Stomach (tissue), 9 donors: ENCODE measurements around the gene GPR176. TPM values are rescaled to one million over a fixed set of nuclear protein-coding genes. Genes with fewer than 3 reads are reported as not detected.

Experiments
- DNase-seq, 2 donors: peaks; one replicate each; pipeline versions ENCODE4 v3.0.0 to v3.0.0-alpha.2; 2013 to 2019
- H3K27ac ChIP-seq, 5 donors: fragments of 200-600 bp in 4 of 5; sonication (generic) in 4 of 5; one replicate each; pipeline ENCODE4 v1.5.1; 2013 to 2019; ENCODE audit warnings: mild to moderate bottlenecking in 1 of 5, moderate library complexity in 1 of 5
- H3K27me3 ChIP-seq, 3 donors: fragments of 200-600 bp; sonication (generic); one replicate each; pipeline ENCODE4 v1.5.1; 2017 to 2019; ENCODE audit warnings: mixed run types in 1 of 3
- H3K36me3 ChIP-seq, 4 donors: fragments of 200-600 bp; sonication (generic); 1 replicate in 3 of 4; 2 replicates in 1 of 4; pipeline ENCODE4 v1.5.1; 2016 to 2019
- H3K4me1 ChIP-seq, 4 donors: fragments of 200-600 bp; sonication (generic); one replicate each; pipeline ENCODE4 v1.5.1; 2016 to 2019
- H3K4me3 ChIP-seq, 4 donors: fragments of 200-600 bp; sonication (generic) in 3 of 4; one replicate each; pipeline ENCODE4 v1.5.1; 2016 to 2019; ENCODE audit warnings: mild to moderate bottlenecking in 1 of 4
- H3K9me3 ChIP-seq, 4 donors: fragments of 200-600 bp; sonication (generic); one replicate each; pipeline ENCODE4 v1.5.1; 2016 to 2019
- EP300 ChIP-seq: sonication (generic); formaldehyde crosslinking; IDR thresholded peaks from one replicate; pipeline ENCODE4 v1.6.1; 2017; ENCODE audit warnings: antibody characterized with exemption
- POLR2A ChIP-seq, 4 donors: fragments of 450-650 bp; IDR thresholded peaks; one replicate each; pipeline ENCODE4 v1.6.1; 2016; ENCODE audit warnings: antibody characterized with exemption in 4 of 4, control low read depth in 2 of 4, mild to moderate bottlenecking in 1 of 4, moderate library complexity in 1 of 4
- POLR2AphosphoS5 ChIP-seq, 3 donors: sonication (generic); formaldehyde crosslinking; IDR thresholded peaks; one replicate each; pipeline ENCODE4 v1.6.1; 2016; ENCODE audit warnings: antibody characterized with exemption in 3 of 3
- WGBS, 5 donors: extraction: QIAGEN DNeasy Blood & Tissue Kit in 3 of 5; methylation state at CpG; one replicate each; pipeline versions ENCODE4 v1.1.5 to v1.1.7; 2013 to 2018; 5-methylcytosine and 5-hydroxymethylcytosine counted together
- intact Hi-C: fragments of 100-400 bp; cut with DNase I; formaldehyde crosslinking; loops from one replicate; pipeline ENCODE4 v1.15.1; 2023; ENCODE audit warnings: low total_unique reads
- polyA plus RNA-seq, 3 donors: library from polyadenylated mRNA; stranded (reverse); fragments of 200-250 nt; gene quantifications; one replicate each; pipeline ENCODE4 v1.2.3, GENCODE V29; 2013
- total RNA-seq, 5 donors: library from RNA; depleted of rRNA; stranded (reverse); fragments of >200 nt; gene quantifications; one replicate each; pipeline versions ENCODE4 v1.1.0 to v1.2.3, GENCODE V29; 2014 to 2016
- TF ChIP-seq, protein P1 (sequence below), 7 experiments: fragments of 450-650 bp in 4 of 7; fragments of 200-600 bp in 3 of 7; sonication (generic) in 3 of 7; IDR thresholded peaks; one replicate each; pipeline ENCODE4 v1.5.1; 2016 to 2019; ENCODE audit warnings: antibody characterized with exemption in 7 of 7, control low read depth in 2 of 7, mild to moderate bottlenecking in 1 of 7
- donor health status: healthy with polysubstance abuse.
- donor health status: Bipolar disorder and iron deficiency.
- donor health status: healthy.

The GPR176 gene
- total and polyA plus RNA-seq, 8 donors, result 0.29 to 10.1 (median 1.3) TPM; not detected in 1

DNA sequence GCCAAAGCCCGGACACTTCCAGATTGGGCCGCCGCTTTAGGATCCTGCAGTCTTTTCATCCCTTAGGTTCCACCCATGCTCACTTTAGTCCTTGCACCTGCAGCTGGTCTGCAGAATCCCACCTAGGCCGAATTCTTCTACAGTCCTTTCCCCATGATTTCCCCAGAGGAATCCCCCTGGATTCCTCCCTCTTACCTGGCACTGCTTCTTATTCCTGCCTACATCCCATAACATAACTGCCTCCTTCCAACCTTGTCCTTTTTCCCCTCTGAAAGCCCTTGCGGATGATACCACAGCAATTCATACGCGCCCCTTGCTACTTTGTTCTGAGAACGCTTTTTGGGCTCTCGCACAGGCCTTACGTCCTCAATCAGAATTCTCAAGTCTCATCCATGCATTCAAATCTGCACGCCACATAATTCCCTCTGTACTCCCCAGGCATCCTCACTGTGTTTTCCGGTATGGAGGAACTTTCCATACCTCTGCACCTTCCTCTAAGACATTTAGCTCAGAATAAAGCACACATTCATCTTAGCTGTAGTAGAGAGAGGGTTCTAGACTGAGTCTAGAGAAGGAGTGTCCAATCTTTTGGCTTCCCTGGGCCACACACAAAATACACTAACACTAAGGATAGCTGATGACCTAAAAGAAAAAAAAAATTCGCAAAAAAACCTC, 14.5 kb upstream of the GPR176 start:
- H3K4me1 ChIP-seq, result peaks cover 22 to 44% (median 33%) of the 10 kb centered on the region in 4 donors
- 9 to 14% (median 12%) methylated on average over 10 to 13 of the region's 13 CpGs for WGBS, 5 donors
- H3K9me3 ChIP-seq, result no peaks in the 10 kb centered on the region
- peak overlapping the region; percentile 74 to 81 (median 76) for H3K4me3 ChIP-seq
- no peak for TF ChIP-seq POLR2A (IDR thresholded peaks at IDR 0.05)
- no peak for TF ChIP-seq POLR2AphosphoS5 (IDR thresholded peaks at IDR 0.05)
- TF ChIP-seq EP300, result no peak
- H3K27ac ChIP-seq, result peak overlapping the region; percentile 74 to 93 (median 87)
- intact Hi-C loops, result no loop called here
- DNase-seq, result peak in 1 of 2 donors; percentile 42
- no peaks in the 10 kb centered on the region for H3K27me3 ChIP-seq
- H3K36me3 ChIP-seq, result peaks cover 0 to 4% (median under 1%) of the 10 kb centered on the region in 4 donors

DNA sequence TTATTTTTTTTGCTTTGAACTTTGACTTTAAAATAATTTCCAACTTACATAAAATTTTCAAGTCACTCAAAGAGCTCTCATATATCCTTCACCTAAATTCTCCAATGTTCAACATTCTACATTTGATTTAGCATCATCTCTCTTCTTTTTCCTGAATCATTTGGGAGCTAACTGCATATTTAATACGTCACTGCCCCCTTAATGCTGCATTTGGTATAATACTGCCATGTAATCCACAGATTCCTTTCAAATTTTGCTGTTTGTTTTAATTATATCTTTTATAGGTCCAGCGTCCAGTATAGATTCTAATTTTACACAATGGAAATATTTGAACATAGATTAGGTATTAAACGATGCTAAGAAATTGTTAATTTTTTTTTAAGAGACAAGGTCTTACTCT, 11.5 kb upstream of the GPR176 start:
- WGBS, 5 donors, result 46 to 63% (median 62%) methylated on average over 3 of the region's 3 CpGs
- TF ChIP-seq, protein P1, sequence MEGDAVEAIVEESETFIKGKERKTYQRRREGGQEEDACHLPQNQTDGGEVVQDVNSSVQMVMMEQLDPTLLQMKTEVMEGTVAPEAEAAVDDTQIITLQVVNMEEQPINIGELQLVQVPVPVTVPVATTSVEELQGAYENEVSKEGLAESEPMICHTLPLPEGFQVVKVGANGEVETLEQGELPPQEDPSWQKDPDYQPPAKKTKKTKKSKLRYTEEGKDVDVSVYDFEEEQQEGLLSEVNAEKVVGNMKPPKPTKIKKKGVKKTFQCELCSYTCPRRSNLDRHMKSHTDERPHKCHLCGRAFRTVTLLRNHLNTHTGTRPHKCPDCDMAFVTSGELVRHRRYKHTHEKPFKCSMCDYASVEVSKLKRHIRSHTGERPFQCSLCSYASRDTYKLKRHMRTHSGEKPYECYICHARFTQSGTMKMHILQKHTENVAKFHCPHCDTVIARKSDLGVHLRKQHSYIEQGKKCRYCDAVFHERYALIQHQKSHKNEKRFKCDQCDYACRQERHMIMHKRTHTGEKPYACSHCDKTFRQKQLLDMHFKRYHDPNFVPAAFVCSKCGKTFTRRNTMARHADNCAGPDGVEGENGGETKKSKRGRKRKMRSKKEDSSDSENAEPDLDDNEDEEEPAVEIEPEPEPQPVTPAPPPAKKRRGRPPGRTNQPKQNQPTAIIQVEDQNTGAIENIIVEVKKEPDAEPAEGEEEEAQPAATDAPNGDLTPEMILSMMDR (IDR thresholded peaks at IDR 0.05), result peak in 1 of 7 experiments; percentile 10
- TF ChIP-seq EP300, result no peak
- DNase-seq, result no peak
- no peaks in the 10 kb centered on the region for H3K9me3 ChIP-seq
- no peaks in the 10 kb centered on the region for H3K27me3 ChIP-seq
- H3K4me3 ChIP-seq, result no peak overlapping the region
- H3K4me1 ChIP-seq, result peaks cover 18 to 29% (median 23%) of the 10 kb centered on the region in 4 donors
- no peaks in the 10 kb centered on the region for H3K36me3 ChIP-seq
- no peak overlapping the region for H3K27ac ChIP-seq
- intact Hi-C loops, result no loop called here

DNA sequence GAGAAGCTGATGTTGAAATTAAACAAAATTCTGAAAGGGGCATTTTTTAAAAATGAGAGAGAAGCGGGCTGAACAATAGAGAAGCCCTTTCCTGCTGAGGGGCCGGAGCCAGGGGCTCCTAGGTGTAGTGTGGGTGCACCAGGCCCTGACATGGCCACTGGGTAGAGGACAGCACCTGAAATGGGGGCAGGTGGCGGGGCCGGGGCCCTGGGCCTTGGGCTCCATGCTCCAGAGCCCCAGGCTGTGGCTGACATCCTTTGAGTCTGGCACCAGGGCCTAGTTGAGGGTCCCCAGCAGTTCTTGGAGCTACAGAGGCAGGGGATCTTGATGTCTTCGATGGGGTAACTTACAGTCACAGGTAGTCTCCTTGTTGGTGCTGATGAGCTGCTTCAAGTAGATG, 6.5 kb upstream of the GPR176 start:
- Histone ChIP-seq H3K4me1 (no peaks in the 10 kb centered on the region), H3K36me3 (no peaks in the 10 kb centered on the region), H3K4me3 (no peak overlapping the region), H3K27ac (no peak overlapping the region), H3K27me3 (no peaks in the 10 kb centered on the region), H3K9me3 (no peaks in the 10 kb centered on the region)
- TF ChIP-seq, protein P1 (IDR thresholded peaks at IDR 0.05), result no peak
- no peak for TF ChIP-seq EP300
- TF ChIP-seq POLR2A (IDR thresholded peaks at IDR 0.05), result no peak
- TF ChIP-seq POLR2AphosphoS5 (IDR thresholded peaks at IDR 0.05), result no peak
- no peak for DNase-seq
- intact Hi-C loops, result no loop called here
- 89 to 96% (median 94%) methylated on average over 5 of the region's 5 CpGs for WGBS, 5 donors

DNA sequence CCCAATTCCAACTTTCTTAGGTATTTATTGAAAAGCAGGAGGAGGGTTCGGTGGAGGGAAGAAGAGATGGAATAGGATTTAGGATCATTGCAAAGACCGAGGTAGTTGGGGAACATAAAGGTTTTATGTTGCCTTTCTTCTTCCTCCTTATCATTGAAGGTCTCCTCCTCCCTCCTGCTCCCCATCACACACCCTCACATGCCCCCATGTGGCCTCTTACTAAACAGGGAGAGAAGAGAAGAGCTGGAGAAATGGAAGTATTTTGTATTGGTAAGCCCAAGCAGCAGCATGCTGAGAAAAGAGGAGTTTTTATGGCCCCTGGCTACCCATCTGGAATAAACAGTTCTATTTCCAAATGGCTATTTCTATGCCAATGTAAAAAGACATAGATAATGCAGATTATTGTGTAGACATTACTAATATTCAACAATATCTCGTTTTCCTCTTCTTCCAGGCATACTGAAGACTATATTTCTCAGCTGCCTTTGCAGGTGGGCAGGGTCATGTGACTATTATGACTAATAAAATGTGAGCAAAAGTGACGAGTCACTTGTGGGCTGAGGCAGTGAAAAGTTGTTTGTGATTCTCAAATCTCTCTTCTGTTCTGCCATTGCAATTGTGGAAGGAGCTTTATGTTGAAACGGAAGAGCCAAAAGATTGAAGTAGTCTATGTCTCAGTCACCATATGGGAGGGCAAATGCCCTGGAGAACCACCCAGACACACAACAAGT, 5.2 kb upstream of the GPR176 start:
- Histone ChIP-seq H3K4me1 (peaks cover 3 to 11% (median 6%) of the 10 kb centered on the region in 4 donors), H3K27me3 (peaks cover 0 to 4% (median 4%) of the 10 kb centered on the region in 3 donors), H3K9me3 (no peaks in the 10 kb centered on the region), H3K4me3 (no peak overlapping the region), H3K27ac (no peak overlapping the region), H3K36me3 (no peaks in the 10 kb centered on the region)
- intact Hi-C loops, result no loop called here
- WGBS, 5 donors, result 69 to 79% (median 77%) methylated on average over 5 of the region's 5 CpGs
- TF ChIP-seq, protein P1 (IDR thresholded peaks at IDR 0.05), result no peak
- no peak for TF ChIP-seq POLR2A (IDR thresholded peaks at IDR 0.05)
- no peak for DNase-seq

DNA sequence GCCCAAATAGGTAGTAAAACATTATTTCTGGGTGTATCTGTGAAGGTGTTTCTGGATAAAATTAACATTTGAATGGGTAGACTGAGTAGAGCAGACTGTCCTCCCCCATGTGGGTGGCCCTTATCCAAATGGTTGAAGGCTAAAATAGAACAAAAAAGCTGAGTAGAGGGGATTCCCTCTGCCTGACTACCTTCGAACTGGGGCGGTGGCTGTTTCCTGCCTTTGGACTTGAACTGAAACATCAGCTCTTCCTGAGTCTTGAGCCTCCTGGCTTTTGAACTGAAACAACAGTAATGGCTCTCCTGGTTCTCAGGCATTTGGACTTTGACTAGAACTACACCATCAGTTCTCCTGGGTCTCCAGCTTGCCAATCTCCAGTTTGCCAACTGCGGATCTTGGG, 4.4 kb upstream of the GPR176 start:
- TF ChIP-seq POLR2A (IDR thresholded peaks at IDR 0.05), result no peak
- intact Hi-C loops, result no loop called here
- no peak overlapping the region for H3K4me3 ChIP-seq
- no peak for DNase-seq
- no peaks in the 10 kb centered on the region for H3K9me3 ChIP-seq
- peaks cover 11 to 19% (median 14%) of the 10 kb centered on the region in 4 donors for H3K4me1 ChIP-seq
- H3K27me3 ChIP-seq, result peaks cover 0 to 13% (median 12%) of the 10 kb centered on the region in 3 donors
- 74 to 85% (median 80%) methylated on average over 3 of the region's 3 CpGs for WGBS, 5 donors
- H3K27ac ChIP-seq, result no peak overlapping the region
- H3K36me3 ChIP-seq, result no peaks in the 10 kb centered on the region
